GM18526 (cell line): Measurements from ENCODE around the gene TBCE.

Experiments used
- POLR2A ChIP-seq: IDR thresholded peaks from 3 replicates; pipeline ENCODE4 v1.6.1; 2011; ENCODE audit not compliant: insufficient read length; ENCODE audit errors: extremely low read depth

TBCE gene

DNA sequence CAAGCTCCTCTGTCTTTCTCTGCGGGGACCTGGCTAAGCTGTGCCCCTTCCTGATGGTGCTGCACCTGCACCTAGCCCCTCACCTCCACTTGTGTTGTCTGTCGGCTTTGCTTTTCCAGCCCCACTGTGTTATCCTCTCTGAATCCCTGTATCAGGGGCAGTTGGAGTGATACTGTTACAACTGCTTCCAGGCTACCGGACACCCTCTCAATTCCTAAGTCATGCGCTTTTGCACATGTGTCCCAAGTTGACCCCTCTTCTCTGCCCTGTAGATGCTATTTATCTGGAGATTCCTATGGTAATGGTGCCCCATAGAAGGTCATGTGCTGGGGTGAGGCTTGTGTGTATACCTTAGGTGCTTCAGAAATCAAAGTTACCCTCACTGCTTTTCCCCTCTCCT is 58.9 kb downstream of the TBCE start:
- TF ChIP-seq POLR2A = no peak

DNA sequence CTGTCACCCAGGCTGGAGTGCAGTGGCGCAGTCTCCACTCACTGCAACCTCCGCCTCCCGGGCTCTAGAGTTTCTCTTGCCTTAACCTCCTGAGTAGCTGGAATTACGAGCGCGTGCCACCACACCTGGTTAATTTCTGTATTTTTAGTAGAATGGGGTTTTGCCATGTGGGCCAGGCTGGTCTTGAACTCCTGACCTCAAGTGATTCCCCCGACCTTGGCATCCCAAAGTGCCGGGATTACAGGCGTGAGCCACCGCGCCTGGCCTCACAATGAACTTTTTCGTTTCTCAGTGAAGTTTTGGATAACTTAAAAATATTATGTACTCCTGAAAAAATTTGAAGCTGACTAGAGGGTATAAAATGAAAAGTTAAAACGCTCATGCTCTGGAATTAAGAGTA is 59.5 kb downstream of the TBCE start:
- TF ChIP-seq POLR2A = no peak

DNA sequence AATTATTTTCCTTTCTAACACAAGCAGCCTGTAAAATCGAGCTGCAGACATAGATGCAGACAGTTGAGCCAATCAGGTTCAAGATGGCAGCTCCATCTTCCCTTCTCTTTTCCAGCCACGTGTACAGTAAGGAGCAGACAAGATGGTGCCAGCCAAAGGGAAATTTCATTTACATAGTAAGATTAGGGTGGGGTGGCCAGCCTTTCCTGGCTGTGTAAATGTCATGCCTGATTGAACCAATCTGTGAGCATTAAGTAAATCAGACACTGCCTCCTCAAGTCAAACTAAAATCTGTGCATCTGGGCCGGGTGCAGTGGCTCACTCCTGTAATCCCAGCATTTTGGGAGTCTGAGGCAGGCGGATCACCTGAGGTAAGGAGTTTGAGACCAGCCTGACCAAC is 60.2 kb downstream of the TBCE start:
- no peak for TF ChIP-seq POLR2A

DNA sequence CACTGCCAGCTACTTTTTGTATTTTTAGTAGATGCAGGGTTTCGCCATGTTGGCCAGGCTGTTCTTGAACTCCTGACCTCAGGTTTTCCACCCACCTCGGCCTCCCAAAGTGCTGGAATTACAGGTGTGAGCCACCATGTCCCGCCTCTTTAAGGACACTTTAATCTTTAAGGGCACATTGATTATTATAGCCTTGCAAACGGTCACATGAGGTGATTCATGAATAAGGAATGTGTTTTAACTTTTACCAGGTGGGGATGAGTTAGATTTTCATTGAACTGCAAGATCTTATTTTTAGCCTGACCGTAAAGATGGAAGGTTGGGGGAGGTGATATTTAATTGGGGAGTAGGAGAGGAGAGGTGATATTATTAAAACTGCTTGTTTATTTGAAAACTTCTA is 61.9 kb downstream of the TBCE start:
- TF ChIP-seq POLR2A = no peak

DNA sequence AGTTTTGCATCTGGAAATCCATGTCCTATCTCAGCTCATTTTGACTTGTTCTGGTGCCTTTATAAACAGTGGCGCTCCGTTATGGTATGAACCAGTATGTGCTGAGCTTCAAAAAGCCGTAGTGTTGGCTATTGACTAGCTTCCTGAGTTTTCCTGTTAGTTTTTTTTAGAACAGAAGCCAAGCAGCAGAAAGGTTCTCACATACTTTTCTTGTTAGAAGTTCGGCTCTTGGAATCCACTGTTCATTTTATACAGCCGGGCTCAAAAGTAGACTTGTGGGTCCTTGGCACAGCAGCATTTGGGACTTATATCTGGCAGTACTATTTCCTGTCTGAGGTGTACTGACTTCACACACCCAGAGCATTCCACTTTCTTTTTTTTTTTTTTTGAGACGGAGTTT is 63.8 kb downstream of the TBCE start:
- TF ChIP-seq POLR2A = no peak

DNA sequence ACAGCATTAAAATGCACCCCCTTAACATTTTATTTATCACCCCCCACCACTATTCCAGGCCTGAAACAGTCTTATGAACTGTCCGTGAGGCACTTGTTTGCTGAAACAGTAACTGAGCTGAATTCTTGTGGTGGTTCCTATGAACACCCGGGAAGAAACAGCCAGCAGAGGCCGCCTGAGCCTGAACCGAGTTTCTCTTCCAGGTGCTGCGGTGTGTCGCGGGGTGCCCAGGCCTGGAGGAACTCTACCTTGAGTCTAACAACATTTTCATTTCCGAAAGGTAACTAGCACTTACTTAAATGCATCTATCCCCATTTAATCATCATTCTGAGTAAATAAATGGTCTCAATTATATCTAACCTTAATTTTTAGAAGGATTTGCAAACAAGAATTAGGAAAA is 66.8 kb downstream of the TBCE start:
- TF ChIP-seq POLR2A = no peak

DNA sequence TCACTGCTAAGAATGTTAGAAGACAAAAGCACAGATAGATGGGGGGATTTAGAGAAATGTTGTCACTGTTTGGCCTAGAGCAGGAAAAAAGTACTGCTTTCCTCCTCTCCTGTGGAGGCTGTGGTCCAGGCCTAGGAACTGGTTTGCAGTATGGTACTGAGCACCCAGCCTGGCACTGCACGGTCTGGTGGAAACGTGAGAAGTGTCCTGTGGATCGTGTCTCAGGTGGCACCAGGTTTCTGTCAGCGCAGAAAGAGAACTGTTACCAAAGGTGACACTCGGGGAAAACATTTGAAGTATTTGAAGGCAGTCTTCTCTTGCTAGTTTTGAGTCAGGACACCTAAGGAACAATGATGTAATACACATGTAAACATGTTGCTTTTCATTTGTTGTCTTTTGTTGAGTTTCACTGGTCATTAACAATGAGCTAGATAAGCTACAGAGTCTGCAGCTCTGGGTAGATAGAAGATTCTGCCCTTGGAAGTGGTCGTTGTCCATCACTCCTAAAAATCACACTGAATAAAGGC is 74.0 kb downstream of the TBCE start:
- no peak for TF ChIP-seq POLR2A

DNA sequence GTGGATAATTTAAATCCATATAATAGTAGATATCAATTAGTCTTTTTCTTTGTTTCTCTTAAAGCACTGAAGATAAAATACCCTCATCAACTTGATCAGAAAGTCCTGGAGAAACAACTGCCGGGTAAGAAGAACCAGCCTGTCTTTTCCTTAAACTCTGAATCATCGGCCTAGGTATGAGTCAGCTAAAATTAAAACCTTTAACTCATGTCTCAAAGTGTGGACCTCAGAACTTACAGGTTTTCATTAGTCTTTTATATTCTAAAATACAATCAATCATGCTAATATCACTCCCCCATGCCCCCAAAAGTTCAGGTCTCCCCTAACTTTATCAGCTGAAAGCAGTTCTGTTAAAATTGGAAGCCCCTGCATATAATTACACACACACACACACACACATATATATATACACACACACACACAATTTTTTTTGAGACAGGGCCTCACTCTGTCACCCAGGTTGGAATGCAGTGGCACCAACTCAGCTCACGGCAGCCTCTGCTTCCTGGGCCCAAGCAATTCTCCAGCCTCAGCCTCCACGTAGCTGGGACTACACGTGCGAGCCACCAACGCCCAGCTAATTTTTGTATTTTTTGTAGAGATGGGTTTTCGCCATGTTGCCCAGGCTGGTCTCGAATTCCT is 75.7 kb downstream of the TBCE start:
- no peak for TF ChIP-seq POLR2A

DNA sequence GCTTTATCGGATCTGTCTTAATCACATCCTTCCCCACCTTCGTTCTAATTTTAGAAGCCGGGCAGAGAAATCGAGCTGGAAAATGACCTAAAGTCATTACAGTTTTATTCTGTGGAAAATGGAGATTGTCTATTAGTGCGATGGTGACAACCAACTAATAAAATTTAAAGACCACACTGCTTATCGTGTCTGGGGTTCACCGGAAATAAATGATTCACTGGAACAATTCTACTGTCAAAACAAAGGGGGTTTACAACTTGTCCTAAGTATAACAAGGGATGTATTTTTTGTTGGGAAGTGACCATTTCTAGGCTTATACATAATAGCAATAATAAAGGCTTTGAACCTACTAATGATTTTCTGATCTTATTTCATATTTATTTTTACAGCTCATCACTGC is 81.4 kb downstream of the TBCE start:
- no peak for TF ChIP-seq POLR2A

DNA sequence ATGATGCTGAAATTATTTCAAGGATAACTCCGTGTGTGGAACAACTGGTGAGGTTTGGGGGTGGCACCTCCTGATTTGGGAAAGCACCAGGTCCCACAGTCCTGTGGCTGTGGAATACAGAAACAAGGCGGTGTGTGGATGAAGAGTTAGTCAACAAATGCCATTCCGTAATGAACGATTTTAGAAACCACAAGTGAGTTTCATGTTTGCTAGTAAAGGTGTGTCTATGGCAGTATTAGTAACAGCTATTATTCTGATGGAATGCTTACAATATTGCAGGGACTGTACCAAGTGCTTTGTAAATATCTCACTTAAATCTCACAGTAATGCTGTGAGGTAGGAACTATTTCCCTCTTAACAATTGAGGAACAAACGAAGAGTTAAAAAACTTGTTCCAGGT is 83.2 kb downstream of the TBCE start:
- TF ChIP-seq POLR2A = no peak

DNA sequence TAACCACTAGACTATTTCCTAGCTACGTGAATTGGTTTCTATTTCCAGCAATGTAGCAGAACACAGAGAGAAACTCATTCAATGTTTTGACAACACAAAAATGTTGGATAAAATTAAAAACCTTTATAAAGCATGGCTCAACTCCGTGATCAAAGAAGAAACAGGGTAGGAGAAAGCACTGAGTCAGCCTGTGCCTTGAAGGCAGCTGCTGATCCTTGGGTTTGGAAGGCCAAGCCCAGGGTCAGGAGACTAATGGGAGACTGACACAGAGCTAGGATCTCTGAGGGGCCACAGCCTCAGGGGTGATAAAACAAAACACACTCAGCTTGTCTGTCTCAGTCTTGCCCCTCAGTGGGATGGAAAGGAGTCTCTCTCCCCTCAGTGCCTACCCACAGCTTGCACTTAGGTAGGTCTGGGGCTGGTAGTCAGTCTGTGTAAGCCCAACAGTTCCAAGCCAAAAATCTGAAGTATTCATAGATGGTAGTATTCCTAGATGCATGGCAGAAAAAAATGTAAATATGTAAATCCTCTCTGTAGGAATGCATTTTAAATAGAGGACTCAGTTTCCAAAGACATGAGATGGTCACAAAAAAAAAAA is 83.8 kb downstream of the TBCE start:
- no peak for TF ChIP-seq POLR2A

DNA sequence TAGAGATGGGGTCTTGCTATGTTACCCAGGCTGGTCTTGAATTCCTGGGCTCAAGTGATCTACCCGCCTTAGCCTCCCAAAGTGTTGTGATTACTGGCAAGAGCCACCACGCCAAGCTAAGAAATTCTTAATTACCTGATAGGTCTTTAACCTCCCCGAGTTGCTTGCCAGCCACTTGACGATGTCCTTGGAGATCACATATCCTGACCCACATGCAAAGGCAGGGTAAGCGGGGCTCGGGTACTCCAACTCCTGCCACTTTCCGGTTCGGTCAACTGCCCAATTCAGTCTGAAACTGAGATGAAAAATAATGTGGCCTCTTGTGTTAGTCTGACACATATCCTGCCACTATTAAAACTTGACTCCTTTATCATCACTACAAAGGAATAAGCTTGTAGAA is 86.8 kb downstream of the TBCE start:
- no peak for TF ChIP-seq POLR2A

DNA sequence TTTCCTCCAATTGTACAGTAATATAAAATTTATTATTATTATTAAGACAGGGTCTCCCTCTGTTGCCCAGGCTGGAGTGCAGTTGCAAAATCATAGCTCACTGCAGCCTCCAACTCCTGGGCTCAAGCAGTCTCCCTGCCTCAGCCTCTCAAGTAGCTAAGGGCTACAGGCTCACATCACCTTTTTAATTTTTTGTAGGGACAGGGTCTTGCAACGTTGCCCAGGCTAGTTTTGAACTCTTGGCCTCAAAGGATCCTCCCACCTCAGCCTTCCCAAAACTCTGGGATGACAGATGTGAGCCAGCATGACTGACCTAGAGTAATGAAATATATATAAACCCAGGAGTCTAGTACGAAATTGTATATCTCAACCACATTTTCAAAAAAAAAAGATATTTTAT is 87.9 kb downstream of the TBCE start:
- no peak for TF ChIP-seq POLR2A

DNA sequence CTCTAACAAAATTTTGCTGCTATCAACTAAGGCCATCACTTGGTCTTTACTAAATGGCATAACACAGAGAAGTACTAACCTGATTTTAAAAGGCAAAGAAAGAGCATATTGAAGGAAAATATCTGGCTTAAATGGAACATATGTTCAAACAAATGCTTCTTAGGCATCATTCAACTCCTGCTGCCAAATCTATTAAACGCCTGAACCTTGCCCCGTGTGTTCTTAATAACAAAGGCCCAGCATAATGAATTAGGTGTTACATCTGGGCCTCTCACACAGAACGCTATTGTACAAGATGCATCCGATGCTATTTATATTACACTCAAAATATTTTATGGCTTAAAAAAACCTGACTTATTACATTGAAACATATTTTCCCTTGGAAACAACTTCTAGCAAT is 88.6 kb downstream of the TBCE start:
- no peak for TF ChIP-seq POLR2A

DNA sequence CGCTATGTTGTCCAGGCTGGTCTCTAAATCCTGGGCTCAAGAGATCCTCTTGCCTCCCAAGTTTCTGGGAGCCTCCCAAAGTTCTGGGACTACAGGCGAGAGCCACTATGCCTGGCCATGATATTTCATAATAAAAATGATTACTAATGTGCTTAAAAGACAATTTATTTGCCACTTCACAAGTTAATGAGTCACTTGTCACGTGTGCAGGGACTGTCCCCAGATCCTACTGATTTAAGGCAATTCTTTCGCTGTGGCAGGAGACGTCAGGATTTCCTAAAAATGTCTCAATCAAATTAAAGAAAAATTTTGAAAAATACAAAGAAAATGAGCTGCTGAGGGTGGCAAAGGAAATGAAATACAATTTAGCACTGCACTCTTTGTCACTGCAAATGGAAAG is 93.5 kb downstream of the TBCE start:
- no peak for TF ChIP-seq POLR2A

DNA sequence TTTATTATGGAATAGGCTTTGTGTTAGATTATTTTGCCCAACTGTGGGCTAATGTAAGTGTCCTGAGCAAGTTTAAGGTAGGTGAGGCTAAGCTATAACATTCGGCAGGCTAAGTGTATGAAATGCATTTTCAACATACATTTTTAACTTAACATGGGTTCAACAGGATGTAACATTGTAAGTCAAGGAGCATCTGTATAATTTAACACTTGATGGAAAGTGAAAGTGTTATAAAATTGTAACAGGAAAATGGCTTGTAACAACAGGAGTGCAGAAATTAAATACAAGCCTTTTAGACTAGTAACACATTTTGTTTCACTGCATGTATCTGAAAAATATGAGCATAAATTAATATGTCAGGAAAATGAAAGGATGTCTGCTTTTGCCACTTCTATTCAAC is 94.7 kb downstream of the TBCE start:
- no peak for TF ChIP-seq POLR2A

DNA sequence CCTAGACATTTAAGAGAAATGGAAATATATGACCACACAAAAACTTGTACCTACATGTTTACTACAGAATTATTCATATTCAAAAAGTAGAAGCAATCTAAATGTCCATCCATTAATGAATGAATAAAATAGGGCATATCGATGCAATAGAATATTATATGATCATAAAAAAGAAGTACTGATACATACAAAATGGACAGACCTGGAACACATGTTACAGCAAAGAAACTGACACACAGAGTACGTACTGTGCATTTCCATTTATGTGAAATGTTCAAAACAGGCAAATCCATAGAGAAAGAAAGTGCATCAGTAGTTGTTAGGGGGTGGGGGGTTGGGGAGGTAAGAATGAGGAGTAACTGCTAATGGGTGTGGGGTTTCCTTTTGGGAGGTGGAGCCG is 97.8 kb downstream of the TBCE start:
- no peak for TF ChIP-seq POLR2A
